ENCODE measurements around the gene KSR1. TPM values are rescaled to one million over a fixed set of nuclear protein-coding genes. Genes with fewer than 3 reads are reported as not detected.
A peak's percentile ranks its signal among the peaks of the same experiment; 100 is the strongest.
"Not testable (repeated sequence)": the region's sequence is repeated elsewhere in the genome, so short reads cannot be mapped to it uniquely, and the experiment has no call there.

Gene KSR1
- total RNA-seq, 1 experiment from 2014 or later, result 4.5 TPM

DNA sequence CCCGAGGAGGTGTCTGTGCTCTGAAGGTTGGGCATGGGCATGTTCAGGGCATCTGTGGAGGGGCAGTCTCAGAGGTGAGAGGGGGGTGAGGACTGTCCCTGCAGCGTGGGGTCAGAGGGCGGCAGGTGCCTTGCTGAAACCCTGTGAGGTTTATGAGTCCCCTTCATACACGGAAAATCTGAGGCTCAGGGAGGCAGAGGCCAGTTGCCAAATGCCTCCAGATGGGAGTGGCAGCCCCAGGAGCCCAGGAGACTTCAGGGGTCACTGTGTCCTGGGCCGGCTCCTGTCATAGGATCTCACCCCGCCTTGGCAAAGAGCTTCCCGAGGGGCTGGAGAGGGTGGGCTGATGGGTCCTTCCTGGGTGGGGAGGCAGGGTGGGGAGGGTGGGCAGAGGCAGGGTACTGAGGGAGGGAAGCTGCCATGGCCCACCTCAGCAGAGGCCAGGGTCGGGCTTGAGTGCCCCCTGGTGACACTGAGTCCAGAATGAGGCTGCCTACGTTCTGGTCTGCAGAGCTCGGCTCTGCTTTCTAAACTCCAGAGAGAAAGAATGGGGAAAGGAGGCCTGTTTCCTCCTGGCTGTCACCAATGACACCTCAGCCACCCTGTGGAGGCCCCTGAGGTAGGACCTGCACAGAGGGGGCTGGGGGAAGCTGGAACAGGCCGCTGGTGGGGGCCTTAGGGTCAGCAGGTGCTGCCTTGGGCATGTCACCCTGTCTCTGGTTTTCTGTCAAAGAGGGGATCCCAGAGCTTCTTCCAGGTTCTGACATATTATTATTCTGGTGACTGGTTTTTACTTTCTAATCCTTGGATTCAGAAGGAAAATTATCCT is 175.9 kb downstream of the KSR1 start:
- CTCF ChIA-PET, result interaction anchor here (0.6 to 0.9 kb wide), 2 partner anchors 22 to 666 kb away, joined by 3 to 4 read pairs; no protein-coding TSS in a partner anchor
- no peaks in the 10 kb centered on the region for H3K27me3 Mint-ChIP-seq (ENCODE audit: unreplicated experiment)
- TF ChIP-seq, protein P1, sequence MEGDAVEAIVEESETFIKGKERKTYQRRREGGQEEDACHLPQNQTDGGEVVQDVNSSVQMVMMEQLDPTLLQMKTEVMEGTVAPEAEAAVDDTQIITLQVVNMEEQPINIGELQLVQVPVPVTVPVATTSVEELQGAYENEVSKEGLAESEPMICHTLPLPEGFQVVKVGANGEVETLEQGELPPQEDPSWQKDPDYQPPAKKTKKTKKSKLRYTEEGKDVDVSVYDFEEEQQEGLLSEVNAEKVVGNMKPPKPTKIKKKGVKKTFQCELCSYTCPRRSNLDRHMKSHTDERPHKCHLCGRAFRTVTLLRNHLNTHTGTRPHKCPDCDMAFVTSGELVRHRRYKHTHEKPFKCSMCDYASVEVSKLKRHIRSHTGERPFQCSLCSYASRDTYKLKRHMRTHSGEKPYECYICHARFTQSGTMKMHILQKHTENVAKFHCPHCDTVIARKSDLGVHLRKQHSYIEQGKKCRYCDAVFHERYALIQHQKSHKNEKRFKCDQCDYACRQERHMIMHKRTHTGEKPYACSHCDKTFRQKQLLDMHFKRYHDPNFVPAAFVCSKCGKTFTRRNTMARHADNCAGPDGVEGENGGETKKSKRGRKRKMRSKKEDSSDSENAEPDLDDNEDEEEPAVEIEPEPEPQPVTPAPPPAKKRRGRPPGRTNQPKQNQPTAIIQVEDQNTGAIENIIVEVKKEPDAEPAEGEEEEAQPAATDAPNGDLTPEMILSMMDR (IDR thresholded peaks at IDR 0.05; ENCODE audit: unreplicated experiment), result no peak
- H3K4me3 Mint-ChIP-seq (ENCODE audit: low read depth, unreplicated experiment), result peak overlapping the region; percentile 70
- H3K36me3 Mint-ChIP-seq (ENCODE audit: insufficient read depth, unreplicated experiment), result no peaks in the 10 kb centered on the region
- H3K27ac Mint-ChIP-seq (ENCODE audit: unreplicated experiment), result peak overlapping the region; percentile 78
- BruUV-seq (replicated peaks), result no TSS peak
- no peaks in the 10 kb centered on the region for H3K9me3 Mint-ChIP-seq (ENCODE audit: low read depth, unreplicated experiment)
- DNase-seq, result no peak
- intact Hi-C loops (cut with micrococcal nuclease; ENCODE audit: unreplicated experiment), result no loop called here
- H3K4me1 Mint-ChIP-seq (ENCODE audit: low read depth, unreplicated experiment), result peaks cover 12% of the 10 kb centered on the region

DNA sequence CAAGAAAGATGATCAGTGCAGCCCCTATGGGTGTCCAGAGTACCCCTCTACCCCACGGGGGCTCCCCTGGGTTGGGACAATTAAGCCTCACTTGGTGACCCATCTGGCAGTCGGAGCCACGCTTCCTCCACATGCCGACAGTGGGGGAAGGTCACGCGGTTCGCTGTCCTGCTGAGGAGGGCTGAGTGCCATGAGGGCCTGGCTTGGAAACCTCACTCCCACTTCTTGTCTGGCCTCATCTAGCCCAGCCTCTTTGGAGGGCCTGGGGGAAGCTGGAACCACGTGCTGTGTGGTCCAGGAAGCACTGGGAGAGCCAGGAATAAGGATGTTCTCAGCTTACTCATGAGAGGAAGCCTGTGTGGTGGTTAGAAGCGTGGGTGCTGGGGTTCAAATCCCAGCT is 176.5 kb downstream of the KSR1 start:
- H3K27ac Mint-ChIP-seq (ENCODE audit: unreplicated experiment); H3K36me3 Mint-ChIP-seq (ENCODE audit: insufficient read depth, unreplicated experiment); H3K9me3 Mint-ChIP-seq (ENCODE audit: low read depth, unreplicated experiment); DNase-seq; H3K27me3 Mint-ChIP-seq (ENCODE audit: unreplicated experiment); H3K4me3 Mint-ChIP-seq (ENCODE audit: low read depth, unreplicated experiment); intact Hi-C loops (cut with micrococcal nuclease; ENCODE audit: unreplicated experiment); BruUV-seq (replicated peaks): not testable (repeated sequence)
- CTCF ChIA-PET, result interaction anchor here (0.9 kb wide), 1 partner anchor 23 kb away, joined by 4 read pairs; no protein-coding TSS in a partner anchor
- H3K4me1 Mint-ChIP-seq (ENCODE audit: low read depth, unreplicated experiment), result peaks cover 12% of the 10 kb centered on the region

DNA sequence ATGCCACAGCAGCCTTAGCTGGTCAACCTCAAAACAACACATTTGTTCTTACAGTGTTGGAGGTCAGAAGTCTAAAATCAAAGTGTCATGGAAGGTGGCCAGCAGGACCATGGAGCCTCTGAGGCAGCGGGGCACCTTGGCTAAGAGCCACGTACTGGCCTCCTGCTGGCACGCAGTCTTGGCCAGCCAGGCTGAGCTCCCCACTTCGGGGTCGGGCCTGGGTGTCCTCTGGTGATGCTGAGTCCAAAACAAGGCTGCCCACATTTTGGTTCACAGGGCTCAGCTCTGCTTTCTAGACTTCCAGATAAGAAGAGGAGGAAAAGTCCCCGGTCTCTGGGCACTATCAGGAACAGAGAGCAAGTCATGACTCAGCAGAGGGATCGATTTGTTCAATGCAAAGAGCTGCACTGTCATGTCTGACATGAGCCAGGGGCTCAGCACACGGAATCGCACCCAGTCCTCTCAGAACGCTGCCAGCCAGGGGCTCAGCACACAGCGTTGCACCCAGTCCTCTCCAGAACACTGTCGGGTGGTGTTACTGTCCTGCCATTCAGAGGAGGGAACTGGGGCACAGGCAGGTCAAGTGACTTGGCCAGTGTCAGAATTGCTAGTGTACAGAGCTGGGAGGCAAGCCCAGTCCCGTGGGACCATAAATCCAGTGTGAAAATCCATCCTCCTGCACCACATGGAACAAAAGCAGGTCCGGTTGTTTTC is 177.2 kb downstream of the KSR1 start:
- TF ChIP-seq, protein P1 (IDR thresholded peaks at IDR 0.05; ENCODE audit: unreplicated experiment), result no peak
- no peak overlapping the region for H3K4me3 Mint-ChIP-seq (ENCODE audit: low read depth, unreplicated experiment)
- DNase-seq, result peak; percentile 34
- no TSS peak for BruUV-seq (replicated peaks)
- CTCF ChIA-PET, result interaction anchor here (0.6 kb wide), 1 partner anchor 23 kb away, joined by 4 read pairs; no protein-coding TSS in a partner anchor
- intact Hi-C loops (cut with micrococcal nuclease; ENCODE audit: unreplicated experiment), result no loop called here
- H3K9me3 Mint-ChIP-seq (ENCODE audit: low read depth, unreplicated experiment), result no peaks in the 10 kb centered on the region
- peaks cover 12% of the 10 kb centered on the region for H3K4me1 Mint-ChIP-seq (ENCODE audit: low read depth, unreplicated experiment)
- H3K36me3 Mint-ChIP-seq (ENCODE audit: insufficient read depth, unreplicated experiment), result no peaks in the 10 kb centered on the region
- H3K27me3 Mint-ChIP-seq (ENCODE audit: unreplicated experiment), result no peaks in the 10 kb centered on the region
- H3K27ac Mint-ChIP-seq (ENCODE audit: unreplicated experiment), result no peak overlapping the region

DNA sequence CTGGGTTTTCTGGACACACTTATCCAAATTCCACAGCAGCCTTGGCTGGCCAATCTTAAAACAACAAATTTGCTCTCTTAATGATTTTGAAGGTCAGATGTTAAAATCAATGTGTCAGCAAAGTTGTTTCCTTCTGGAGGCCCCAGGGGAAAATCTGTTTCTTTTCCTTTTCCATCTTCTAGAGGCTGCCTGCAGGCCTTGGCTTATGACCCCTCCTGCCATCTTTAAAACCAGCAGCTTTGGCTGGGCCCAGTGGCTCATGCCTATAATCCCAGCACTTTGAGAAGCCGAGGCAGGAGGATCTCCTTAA is 177.7 kb downstream of the KSR1 start:
- no TSS peak for BruUV-seq (replicated peaks)
- no peak for DNase-seq
- Mint-ChIP-seq H3K4me3 (ENCODE audit: low read depth, unreplicated experiment) (no peak overlapping the region), H3K27me3 (ENCODE audit: unreplicated experiment) (no peaks in the 10 kb centered on the region), H3K9me3 (ENCODE audit: low read depth, unreplicated experiment) (no peaks in the 10 kb centered on the region), H3K27ac (ENCODE audit: unreplicated experiment) (no peak overlapping the region), H3K36me3 (ENCODE audit: insufficient read depth, unreplicated experiment) (no peaks in the 10 kb centered on the region), H3K4me1 (ENCODE audit: low read depth, unreplicated experiment) (peaks cover 12% of the 10 kb centered on the region)
- TF ChIP-seq, protein P1 (IDR thresholded peaks at IDR 0.05; ENCODE audit: unreplicated experiment), result no peak
- intact Hi-C loops (cut with micrococcal nuclease; ENCODE audit: unreplicated experiment), result no loop called here
- CTCF ChIA-PET, result interaction anchor here (0.6 kb wide), 1 partner anchor 24 kb away, joined by 4 read pairs; no protein-coding TSS in a partner anchor
